ENCODE measurements around the gene FEZF1. TPM values are rescaled to one million over a fixed set of nuclear protein-coding genes. Genes with fewer than 3 reads are reported as not detected.
"Not testable (repeated sequence)": the region's sequence is repeated elsewhere in the genome, so short reads cannot be mapped to it uniquely, and the experiment has no call there.

FEZF1 gene
- total RNA-seq, 1 donor from 2014 or later = not detected

DNA sequence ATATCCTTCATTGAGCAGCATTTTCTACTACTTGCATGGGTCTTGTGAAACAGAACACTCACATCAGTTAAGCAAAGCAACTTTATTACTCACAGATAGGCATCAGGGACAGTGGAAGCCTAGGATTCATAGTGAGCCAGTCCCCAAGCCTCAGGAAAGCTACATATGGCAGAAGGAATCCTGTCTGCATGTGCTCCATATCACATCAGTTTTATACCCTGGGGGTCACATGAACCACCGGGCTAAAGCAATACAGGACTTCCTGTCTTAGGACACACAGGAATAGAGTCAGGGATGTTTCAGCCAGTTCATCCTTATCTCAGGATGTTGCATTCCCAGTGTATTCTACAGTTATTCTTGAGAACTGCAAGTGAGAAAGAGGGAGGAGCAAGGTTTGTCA is 15.1 kb downstream of the FEZF1 start:
- Histone ChIP-seq H3K27me3 (ENCODE audit: control insufficient read depth, insufficient read depth, low read length) (peaks cover 4% of the 10 kb centered on the region), H3K36me3 (ENCODE audit: control insufficient read depth, insufficient read depth, low read length) (no peaks in the 10 kb centered on the region), H3K4me3 (ENCODE audit: low read depth, low read length) (no peak overlapping the region)
- no peak for DNase-seq (ENCODE audit: low read depth)
- TF ChIP-seq, protein P1, sequence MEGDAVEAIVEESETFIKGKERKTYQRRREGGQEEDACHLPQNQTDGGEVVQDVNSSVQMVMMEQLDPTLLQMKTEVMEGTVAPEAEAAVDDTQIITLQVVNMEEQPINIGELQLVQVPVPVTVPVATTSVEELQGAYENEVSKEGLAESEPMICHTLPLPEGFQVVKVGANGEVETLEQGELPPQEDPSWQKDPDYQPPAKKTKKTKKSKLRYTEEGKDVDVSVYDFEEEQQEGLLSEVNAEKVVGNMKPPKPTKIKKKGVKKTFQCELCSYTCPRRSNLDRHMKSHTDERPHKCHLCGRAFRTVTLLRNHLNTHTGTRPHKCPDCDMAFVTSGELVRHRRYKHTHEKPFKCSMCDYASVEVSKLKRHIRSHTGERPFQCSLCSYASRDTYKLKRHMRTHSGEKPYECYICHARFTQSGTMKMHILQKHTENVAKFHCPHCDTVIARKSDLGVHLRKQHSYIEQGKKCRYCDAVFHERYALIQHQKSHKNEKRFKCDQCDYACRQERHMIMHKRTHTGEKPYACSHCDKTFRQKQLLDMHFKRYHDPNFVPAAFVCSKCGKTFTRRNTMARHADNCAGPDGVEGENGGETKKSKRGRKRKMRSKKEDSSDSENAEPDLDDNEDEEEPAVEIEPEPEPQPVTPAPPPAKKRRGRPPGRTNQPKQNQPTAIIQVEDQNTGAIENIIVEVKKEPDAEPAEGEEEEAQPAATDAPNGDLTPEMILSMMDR (IDR thresholded peaks at IDR 0.05; ENCODE audit: insufficient read depth, low read length, poor library complexity, severe bottlenecking) = no peak

DNA sequence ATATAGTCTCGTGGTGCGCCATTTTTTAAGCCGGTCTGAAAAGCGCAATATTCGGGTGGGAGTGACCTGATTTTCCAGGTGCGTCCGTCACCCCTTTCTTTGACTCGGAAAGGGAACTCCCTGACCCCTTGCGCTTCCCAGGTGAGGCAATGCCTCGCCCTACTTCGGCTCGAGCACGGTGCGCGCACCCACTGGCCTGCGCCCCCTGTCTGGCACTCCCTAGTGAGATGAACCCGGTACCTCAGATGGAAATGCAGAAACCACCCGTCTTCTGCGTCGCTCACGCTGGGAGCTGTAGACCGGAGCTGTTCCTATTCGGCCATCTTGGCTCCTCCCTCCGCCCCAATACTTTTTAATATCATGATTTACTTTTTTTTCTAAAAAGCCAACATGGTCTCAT is 19.9 kb downstream of the FEZF1 start:
- not testable (repeated sequence) for H3K4me3 ChIP-seq (ENCODE audit: low read depth, low read length)

DNA sequence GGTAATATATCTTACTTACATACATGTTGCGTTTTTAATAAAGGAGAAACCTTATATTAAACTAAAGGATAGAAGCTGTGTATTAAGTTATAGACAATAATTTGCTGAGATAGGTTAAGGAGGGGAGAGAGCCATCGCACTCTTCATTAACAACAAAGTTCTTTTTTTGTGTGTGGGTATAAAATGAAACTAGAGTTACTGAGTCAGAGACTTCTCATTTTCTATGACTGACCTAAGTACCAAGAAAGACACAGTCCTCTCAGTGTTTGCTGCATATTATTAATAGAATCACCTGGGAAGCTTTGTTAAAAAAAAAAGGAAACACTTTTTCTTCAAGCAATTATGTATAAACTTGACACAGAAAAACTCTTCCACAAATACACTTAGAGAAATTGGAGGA is 31.4 kb downstream of the FEZF1 start:
- no peak for DNase-seq (ENCODE audit: low read depth)
- H3K36me3 ChIP-seq (ENCODE audit: control insufficient read depth, insufficient read depth, low read length) = no peaks in the 10 kb centered on the region
- no peak overlapping the region for H3K4me3 ChIP-seq (ENCODE audit: low read depth, low read length)
- TF ChIP-seq, protein P1 (IDR thresholded peaks at IDR 0.05; ENCODE audit: insufficient read depth, low read length, poor library complexity, severe bottlenecking) = no peak
- H3K27me3 ChIP-seq (ENCODE audit: control insufficient read depth, insufficient read depth, low read length) = no peaks in the 10 kb centered on the region

More for the DNA sequence above, 19.9 kb downstream of the FEZF1 start:
- H3K36me3 ChIP-seq (ENCODE audit: control insufficient read depth, insufficient read depth, low read length); H3K27me3 ChIP-seq (ENCODE audit: control insufficient read depth, insufficient read depth, low read length); DNase-seq (ENCODE audit: low read depth): not testable (repeated sequence)

DNA sequence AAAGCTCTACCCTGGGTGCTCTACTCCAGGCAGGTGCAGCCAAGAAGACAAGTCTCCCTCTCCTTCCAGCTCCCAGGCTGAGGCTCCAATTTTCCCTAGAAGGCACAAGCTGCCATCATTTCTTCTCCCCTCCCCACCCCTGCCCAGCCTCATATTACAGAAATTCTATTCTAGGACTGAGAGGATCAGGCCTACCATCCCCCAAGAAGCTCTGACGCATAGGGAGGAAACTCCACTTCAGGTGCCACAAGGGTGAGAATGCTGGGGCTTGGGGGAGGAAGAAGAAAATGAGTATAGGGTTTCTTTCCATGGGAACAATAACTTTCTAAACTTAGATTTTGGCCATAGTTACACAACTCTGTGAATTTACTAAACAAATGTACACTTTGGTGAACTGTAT is 35.3 kb downstream of the FEZF1 start:
- TF ChIP-seq, protein P1 (IDR thresholded peaks at IDR 0.05; ENCODE audit: insufficient read depth, low read length, poor library complexity, severe bottlenecking) = no peak
- no peak for DNase-seq (ENCODE audit: low read depth)
- Histone ChIP-seq H3K27me3 (ENCODE audit: control insufficient read depth, insufficient read depth, low read length) (no peaks in the 10 kb centered on the region), H3K36me3 (ENCODE audit: control insufficient read depth, insufficient read depth, low read length) (no peaks in the 10 kb centered on the region), H3K4me3 (ENCODE audit: low read depth, low read length) (no peak overlapping the region)

DNA sequence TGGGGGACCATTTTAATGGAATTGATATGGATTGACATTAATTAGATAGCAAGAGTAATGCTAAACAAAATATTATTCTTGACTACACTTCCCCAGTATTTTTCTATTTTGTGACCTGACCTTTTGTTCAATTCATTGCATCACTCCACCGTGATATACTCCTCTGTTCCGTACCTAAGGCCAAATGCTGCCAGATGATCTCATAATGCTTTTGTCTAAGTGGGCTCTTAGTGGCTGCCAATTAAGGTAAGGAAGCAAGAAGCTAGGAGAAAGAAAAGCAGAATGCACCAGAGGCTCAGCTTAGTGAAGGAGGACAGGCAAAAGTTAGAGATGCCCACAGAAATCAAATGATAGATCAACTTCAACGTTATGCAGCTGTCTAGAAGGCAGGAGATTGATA is 36.4 kb downstream of the FEZF1 start:
- no peak for DNase-seq (ENCODE audit: low read depth)
- Histone ChIP-seq H3K4me3 (ENCODE audit: low read depth, low read length) (no peak overlapping the region), H3K36me3 (ENCODE audit: control insufficient read depth, insufficient read depth, low read length) (no peaks in the 10 kb centered on the region), H3K27me3 (ENCODE audit: control insufficient read depth, insufficient read depth, low read length) (no peaks in the 10 kb centered on the region)
- TF ChIP-seq, protein P1 (IDR thresholded peaks at IDR 0.05; ENCODE audit: insufficient read depth, low read length, poor library complexity, severe bottlenecking) = no peak

DNA sequence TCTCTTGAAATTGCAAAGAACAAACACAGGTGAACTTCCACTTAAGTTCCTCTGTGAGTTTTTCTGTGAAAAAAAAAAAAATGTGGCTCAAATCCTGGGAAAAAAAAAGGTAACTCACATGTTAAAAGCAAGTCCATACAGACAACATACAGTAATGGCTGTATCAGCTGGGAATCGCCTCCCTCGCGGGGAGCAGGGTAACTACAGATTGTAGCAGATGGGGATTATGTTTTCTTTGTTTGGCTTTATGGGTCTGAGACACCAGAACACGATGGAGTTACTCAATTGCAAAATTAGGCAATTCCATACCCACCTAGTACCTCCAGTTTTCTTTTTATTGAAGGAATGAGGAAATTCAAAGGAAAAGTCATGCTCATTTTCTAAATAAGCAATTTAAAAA is 42.3 kb downstream of the FEZF1 start:
- Histone ChIP-seq H3K27me3 (ENCODE audit: control insufficient read depth, insufficient read depth, low read length) (no peaks in the 10 kb centered on the region), H3K36me3 (ENCODE audit: control insufficient read depth, insufficient read depth, low read length) (no peaks in the 10 kb centered on the region), H3K4me3 (ENCODE audit: low read depth, low read length) (no peak overlapping the region)
- DNase-seq (ENCODE audit: low read depth) = no peak
- TF ChIP-seq, protein P1 (IDR thresholded peaks at IDR 0.05; ENCODE audit: insufficient read depth, low read length, poor library complexity, severe bottlenecking) = no peak
